Endothelial cell (in vitro differentiated cells): Measurements from ENCODE around the gene FBXO15. TPM values are rescaled to one million over a fixed set of nuclear protein-coding genes. Genes with fewer than 3 reads are reported as not detected.

Experiments used
- DNase-seq: peaks from one replicate; pipeline ENCODE4 v3.0.0; 2021; ENCODE audit warnings: low spot score
- H3K27ac Mint-ChIP-seq: one replicate; pipeline ENCODE4 v1.8.0; 2021; ENCODE audit warnings: mixed read lengths, inconsistent platforms; ENCODE audit not compliant: unreplicated experiment
- H3K27me3 Mint-ChIP-seq: one replicate; pipeline ENCODE4 v1.8.0; 2021; ENCODE audit warnings: mild to moderate bottlenecking, moderate library complexity, mixed read lengths, inconsistent platforms; ENCODE audit not compliant: unreplicated experiment
- H3K36me3 Mint-ChIP-seq: one replicate; pipeline ENCODE4 v1.8.0; 2021; ENCODE audit warnings: mild to moderate bottlenecking, low read depth, mixed read lengths, inconsistent platforms; ENCODE audit not compliant: unreplicated experiment
- H3K4me1 Mint-ChIP-seq: one replicate; pipeline ENCODE4 v1.8.0; 2021; ENCODE audit warnings: mild to moderate bottlenecking, mixed read lengths, inconsistent platforms; ENCODE audit not compliant: unreplicated experiment
- H3K4me3 Mint-ChIP-seq: one replicate; pipeline ENCODE4 v1.8.0; 2021; ENCODE audit warnings: mild to moderate bottlenecking, mixed read lengths, inconsistent platforms; ENCODE audit not compliant: unreplicated experiment
- H3K9me3 Mint-ChIP-seq: one replicate; pipeline ENCODE4 v1.8.0; 2021; ENCODE audit warnings: mixed read lengths, inconsistent platforms; ENCODE audit not compliant: unreplicated experiment
- total RNA-seq: library from RNA; stranded (reverse); fragmentation: NEBNext Ultra II Directional; extraction: Animal tissue kit (Norgen Biotek cat#: 25700); gene quantifications from one replicate; pipeline ENCODE4 v1.2.1, GENCODE V29; 2021; ENCODE audit not compliant: unreplicated experiment
- TF ChIP-seq, protein P1 (sequence below): fragments of 200-600 bp; sonication (generic); IDR thresholded peaks from one replicate; pipeline ENCODE4 v1.5.0; 2021; ENCODE audit warnings: antibody characterized with exemption; ENCODE audit not compliant: unreplicated experiment

Gene FBXO15
- total RNA-seq, 1 donor from 2014 or later: 5.4 TPM

DNA sequence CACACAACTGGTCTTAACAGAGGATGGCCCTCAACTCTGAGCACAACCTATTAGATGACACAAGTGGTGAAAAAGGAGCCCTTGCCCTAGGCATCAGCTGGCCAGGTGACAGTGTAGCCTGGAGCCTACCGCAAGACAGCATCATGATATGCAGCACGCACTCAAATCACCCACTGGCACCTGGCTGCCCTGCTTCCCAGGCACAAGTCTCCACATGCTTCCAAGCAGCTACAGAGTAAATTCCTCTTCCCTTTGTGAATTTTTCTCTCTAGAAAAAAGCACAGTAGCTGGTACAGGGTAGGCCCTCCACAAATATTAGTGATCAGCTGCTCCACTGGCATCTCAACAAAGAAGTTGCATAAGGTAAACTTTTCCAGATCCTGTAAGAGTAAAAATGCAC, 6.0 kb downstream of the FBXO15 start:
- Mint-ChIP-seq H3K4me3 (no peak overlapping the region), H3K4me1 (peaks cover 13% of the 10 kb centered on the region), H3K36me3 (no peaks in the 10 kb centered on the region), H3K27ac (no peak overlapping the region), H3K27me3 (peaks cover 4% of the 10 kb centered on the region), H3K9me3 (no peaks in the 10 kb centered on the region)
- TF ChIP-seq, protein P1, sequence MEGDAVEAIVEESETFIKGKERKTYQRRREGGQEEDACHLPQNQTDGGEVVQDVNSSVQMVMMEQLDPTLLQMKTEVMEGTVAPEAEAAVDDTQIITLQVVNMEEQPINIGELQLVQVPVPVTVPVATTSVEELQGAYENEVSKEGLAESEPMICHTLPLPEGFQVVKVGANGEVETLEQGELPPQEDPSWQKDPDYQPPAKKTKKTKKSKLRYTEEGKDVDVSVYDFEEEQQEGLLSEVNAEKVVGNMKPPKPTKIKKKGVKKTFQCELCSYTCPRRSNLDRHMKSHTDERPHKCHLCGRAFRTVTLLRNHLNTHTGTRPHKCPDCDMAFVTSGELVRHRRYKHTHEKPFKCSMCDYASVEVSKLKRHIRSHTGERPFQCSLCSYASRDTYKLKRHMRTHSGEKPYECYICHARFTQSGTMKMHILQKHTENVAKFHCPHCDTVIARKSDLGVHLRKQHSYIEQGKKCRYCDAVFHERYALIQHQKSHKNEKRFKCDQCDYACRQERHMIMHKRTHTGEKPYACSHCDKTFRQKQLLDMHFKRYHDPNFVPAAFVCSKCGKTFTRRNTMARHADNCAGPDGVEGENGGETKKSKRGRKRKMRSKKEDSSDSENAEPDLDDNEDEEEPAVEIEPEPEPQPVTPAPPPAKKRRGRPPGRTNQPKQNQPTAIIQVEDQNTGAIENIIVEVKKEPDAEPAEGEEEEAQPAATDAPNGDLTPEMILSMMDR: no peak
- no peak for DNase-seq

DNA sequence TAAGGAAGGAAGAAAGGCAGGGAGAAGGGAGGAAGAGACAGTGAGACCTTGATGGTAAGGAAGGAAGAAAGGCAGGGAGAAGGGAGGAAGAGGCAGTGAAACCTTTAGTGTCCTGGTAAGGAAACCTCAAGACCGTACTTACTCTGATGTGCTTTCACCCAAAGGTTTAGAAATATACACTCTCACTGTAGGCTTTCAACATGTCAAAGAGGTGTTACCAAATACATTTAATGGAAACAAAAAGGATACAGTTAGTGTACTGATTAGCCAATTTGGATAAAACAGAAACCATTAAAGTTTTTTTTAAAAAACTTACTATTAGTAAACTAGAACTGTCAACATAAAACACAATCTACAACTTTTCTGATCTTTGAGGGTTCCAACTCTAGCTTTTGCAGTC, 7.1 kb downstream of the FBXO15 start:
- Mint-ChIP-seq H3K4me1 (peaks cover 13% of the 10 kb centered on the region), H3K9me3 (no peaks in the 10 kb centered on the region), H3K27me3 (peaks cover 6% of the 10 kb centered on the region), H3K36me3 (no peaks in the 10 kb centered on the region), H3K4me3 (no peak overlapping the region), H3K27ac (no peak overlapping the region)
- TF ChIP-seq, protein P1: no peak
- no peak for DNase-seq

DNA sequence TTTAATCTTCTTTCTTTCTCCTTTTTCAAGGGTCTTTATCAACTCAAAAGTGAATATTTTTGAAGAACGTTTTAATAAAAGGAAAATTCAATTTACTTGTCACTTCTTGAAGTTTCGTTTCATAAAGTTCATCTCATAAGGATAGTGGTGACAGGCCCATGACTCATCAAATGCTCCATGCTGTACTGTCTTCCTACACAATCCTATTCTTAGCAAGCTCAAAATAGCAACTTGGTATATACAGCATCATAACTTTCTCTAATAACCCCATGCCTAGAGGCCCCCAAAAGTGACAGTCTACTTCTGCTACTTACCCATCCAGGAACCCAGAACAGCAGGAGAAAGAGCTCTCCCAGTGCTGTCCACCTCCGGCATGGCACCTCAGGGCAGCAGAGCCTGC, 7.7 kb downstream of the FBXO15 start:
- Mint-ChIP-seq H3K27me3 (peaks cover 6% of the 10 kb centered on the region), H3K9me3 (no peaks in the 10 kb centered on the region), H3K4me1 (peaks cover 13% of the 10 kb centered on the region), H3K36me3 (no peaks in the 10 kb centered on the region), H3K27ac (no peak overlapping the region), H3K4me3 (no peak overlapping the region)
- TF ChIP-seq, protein P1: no peak
- DNase-seq: no peak

GRCh38 chr18:74139411-74139810, 8.2 kb downstream of the FBXO15 start:
- H3K27me3 Mint-ChIP-seq: peaks cover 6% of the 10 kb centered on the region
- H3K4me3 Mint-ChIP-seq: no peak overlapping the region
- H3K36me3 Mint-ChIP-seq: no peaks in the 10 kb centered on the region
- no peak for DNase-seq
- H3K27ac Mint-ChIP-seq: no peak overlapping the region
- TF ChIP-seq, protein P1: no peak
- no peaks in the 10 kb centered on the region for H3K9me3 Mint-ChIP-seq
- H3K4me1 Mint-ChIP-seq: peaks cover 13% of the 10 kb centered on the region

DNA sequence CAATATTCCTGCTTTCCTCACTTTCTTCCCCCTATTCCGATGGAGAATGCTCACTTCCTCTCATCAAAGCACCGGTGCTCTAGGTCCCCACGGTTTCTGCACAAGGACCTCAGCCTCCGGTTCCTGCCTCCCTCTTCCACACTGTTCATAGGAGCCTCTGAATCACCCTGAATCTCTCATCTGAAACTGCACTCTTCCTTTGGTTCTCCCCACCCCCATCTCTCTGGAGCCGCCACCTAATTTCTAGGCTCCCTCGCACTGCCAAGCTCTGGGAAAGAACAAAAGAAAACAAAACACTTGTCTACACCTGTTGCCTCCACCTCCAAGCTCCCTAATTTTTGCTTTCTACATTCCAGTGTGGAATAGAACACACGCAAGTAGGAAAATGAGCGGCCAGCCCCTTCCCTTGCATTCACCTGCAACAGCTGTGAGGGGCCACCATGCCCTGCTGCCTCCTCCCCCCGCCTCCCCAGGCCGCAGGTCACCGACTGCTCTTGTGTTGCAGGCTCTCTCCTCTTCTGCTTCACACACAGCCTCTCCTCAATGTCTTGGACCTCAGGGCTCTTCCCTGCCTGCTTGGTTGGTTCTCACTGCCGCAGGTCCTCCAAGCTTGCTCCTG, 9.6 kb downstream of the FBXO15 start:
- Mint-ChIP-seq H3K4me1 (peaks cover 13% of the 10 kb centered on the region), H3K4me3 (no peak overlapping the region), H3K27ac (no peak overlapping the region), H3K36me3 (no peaks in the 10 kb centered on the region), H3K9me3 (no peaks in the 10 kb centered on the region), H3K27me3 (peaks cover 7% of the 10 kb centered on the region)
- no peak for DNase-seq
- TF ChIP-seq, protein P1: no peak
